ENCODE data around the gene ATXN7L3.

Gene ATXN7L3

DNA sequence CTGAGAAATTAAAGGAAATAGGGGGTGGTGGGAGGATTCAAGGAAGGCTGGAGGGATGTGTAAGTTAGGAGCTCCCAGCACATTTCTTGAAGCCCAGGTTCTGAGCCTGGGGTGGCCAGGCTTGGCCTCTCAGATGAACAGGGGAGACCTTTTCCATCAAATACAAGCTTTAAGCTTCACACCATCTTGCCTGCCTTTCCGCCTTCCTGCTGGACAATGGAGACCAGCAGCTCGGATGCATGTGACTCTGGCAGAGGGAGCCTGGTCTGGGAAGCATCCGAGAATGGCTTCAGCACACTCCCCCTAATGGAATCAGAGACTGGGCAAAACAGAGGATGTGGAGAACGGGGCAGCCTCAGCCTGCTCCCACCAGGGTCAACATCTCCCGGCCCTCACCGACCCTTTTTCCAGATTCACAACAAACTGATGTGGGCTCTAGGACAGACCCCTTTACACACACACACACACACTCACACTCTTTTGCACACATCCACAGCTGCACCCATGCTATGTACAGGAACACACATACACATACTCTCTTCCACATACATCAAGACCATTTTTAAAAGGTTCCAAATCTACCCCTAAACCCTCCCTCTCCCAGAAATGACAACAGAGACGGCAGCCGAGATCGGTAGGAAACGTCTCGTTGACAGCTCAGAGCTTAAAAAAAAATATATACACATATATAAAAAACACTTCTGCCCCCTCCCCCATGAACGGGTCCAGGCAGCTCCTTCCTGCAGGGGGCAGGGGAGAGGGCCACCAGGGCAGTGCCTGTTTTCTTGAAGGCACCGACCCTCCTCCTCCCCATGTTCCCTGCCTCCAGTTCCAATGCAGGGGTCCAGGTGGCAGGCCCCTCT, 6.5 kb upstream of the ATXN7L3 start:
- DNase-seq (ENCODE audit: extremely low spot score) = no peak
- ChIA-PET CTCF (interaction anchor here (0.8 kb wide), 1 partner anchor 20 kb away, joined by 3 read pairs; the partner anchor contains the start of gene TMUB2), POLR2A (interaction anchor here (1.0 to 1.2 kb wide), 2 partner anchors 12 to 20 kb away, joined by 3 to 4 read pairs; partner anchors contain the start of gene TMUB2)
- TF ChIP-seq LEF1 (IDR thresholded peaks at IDR 0.05; ENCODE audit: borderline replicate concordance) (no peak), TARDBP (IDR thresholded peaks at IDR 0.05) (peak; percentile 79)

DNA sequence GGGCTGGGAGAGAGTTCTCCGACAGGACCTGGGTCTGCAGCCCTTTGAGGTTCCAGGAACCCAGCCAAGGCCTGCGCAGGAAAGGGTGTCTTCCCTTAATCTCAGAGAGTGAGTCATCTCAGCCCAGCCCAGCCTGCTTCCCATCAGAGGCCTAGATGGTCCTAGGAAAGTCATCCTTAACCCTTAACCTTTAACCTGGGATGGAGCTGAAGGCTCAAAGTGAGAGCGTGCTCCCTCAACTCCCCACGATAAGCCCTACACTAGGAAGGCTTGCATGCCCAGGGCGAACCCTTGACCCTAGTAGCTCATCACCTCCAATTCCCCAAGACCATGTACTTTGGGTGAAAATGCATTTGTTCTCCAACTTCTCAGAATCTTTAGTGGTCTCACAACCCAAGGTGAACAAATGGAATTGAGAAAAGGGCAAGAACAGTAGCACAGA, 4.8 kb upstream of the ATXN7L3 start:
- DNase-seq (ENCODE audit: extremely low spot score) = no peak
- CTCF ChIA-PET = interaction anchor here (0.5 to 1.9 kb wide), 4 partner anchors 13 to 192 kb away, joined by 3 to 13 read pairs (median 6); partner anchors contain the start of gene GRN
- TF ChIP-seq HDGF (IDR thresholded peaks at IDR 0.05; ENCODE audit: borderline replicate concordance) (no peak), FOXM1 (IDR thresholded peaks at IDR 0.05; ENCODE audit: borderline replicate concordance) (no peak), CTBP1 (IDR thresholded peaks at IDR 0.05; ENCODE audit: borderline replicate concordance) (no peak), FOXK2 (IDR thresholded peaks at IDR 0.05) (no peak), ARNT (IDR thresholded peaks at IDR 0.05) (no peak), FOXA1 (IDR thresholded peaks at IDR 0.05) (no peak), TARDBP (IDR thresholded peaks at IDR 0.05) (no peak), SP1 (IDR thresholded peaks at IDR 0.05) (no peak), BHLHE40 (IDR thresholded peaks at IDR 0.05; ENCODE audit: borderline replicate concordance) (no peak), ZNF384 (IDR thresholded peaks at IDR 0.05) (no peak), L3MBTL2 (conservative IDR thresholded peaks at IDR 0.05) (no peak), ELF4 (IDR thresholded peaks at IDR 0.05) (no peak), LEF1 (IDR thresholded peaks at IDR 0.05; ENCODE audit: borderline replicate concordance) (no peak), NFRKB (IDR thresholded peaks at IDR 0.05) (no peak)
- TF ChIP-seq, protein P1, sequence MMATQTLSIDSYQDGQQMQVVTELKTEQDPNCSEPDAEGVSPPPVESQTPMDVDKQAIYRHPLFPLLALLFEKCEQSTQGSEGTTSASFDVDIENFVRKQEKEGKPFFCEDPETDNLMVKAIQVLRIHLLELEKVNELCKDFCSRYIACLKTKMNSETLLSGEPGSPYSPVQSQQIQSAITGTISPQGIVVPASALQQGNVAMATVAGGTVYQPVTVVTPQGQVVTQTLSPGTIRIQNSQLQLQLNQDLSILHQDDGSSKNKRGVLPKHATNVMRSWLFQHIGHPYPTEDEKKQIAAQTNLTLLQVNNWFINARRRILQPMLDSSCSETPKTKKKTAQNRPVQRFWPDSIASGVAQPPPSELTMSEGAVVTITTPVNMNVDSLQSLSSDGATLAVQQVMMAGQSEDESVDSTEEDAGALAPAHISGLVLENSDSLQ (IDR thresholded peaks at IDR 0.05) = no peak
- POLR2A ChIA-PET = interaction anchor here (1.5 to 1.8 kb wide), 3 partner anchors 18 to 124 kb away, joined by 3 to 11 read pairs (median 4); partner anchors contain the start of gene TMUB2

DNA sequence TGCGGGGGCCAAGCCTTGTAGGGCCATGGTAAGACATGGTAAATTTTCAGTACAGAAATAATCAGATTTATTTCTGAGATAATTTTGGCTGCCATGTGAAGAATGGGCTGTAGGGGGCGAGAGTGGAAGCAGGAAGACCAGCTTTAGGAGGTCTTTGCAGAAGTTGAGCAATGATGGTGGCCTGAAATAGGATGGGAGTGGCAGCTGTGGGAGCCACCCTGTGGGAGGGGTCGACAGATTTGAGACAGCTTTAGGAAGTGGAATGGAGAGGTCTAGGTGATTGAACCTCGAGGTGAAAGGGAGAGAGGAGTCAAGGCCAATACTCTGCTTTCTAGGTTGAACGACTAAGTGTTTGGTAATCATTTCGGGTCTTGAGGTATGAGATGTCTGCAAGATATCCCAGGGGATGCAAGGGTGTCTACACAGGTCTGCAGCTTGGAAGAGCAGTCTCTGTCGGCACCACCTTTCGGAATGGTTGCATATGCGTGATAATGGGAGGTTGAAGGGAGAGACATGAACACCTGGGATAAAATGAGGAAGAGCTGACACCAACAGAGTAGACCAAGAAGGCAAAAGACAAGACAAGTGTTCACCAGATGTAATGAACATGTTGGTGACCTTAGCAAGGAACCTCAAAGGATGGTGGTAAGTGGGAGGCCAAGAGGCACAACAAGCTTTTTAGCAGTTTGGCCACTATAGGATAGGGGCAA, 4.2 kb upstream of the ATXN7L3 start:
- TF ChIP-seq CTBP1 (IDR thresholded peaks at IDR 0.05; ENCODE audit: borderline replicate concordance) (no peak), ELF4 (IDR thresholded peaks at IDR 0.05) (0 out of 2 replicates have a peak, but pooled peaks have one; percentile 18)
- TF ChIP-seq, protein P1 (IDR thresholded peaks at IDR 0.05) = peak; percentile 68; the same call in 1 of the 2 replicates
- POLR2A ChIA-PET = interaction anchor here (0.9 to 6.1 kb wide), 5 partner anchors 16 to 124 kb away, joined by 3 to 27 read pairs (median 4); partner anchors contain the start of genes TMUB2 and UBTF
- CTCF ChIA-PET = interaction anchor here (0.5 to 1.9 kb wide), 6 partner anchors 14 to 193 kb away, joined by 3 to 13 read pairs (median 6); partner anchors contain the start of gene GRN
- DNase-seq (ENCODE audit: extremely low spot score) = peak; percentile 46

DNA sequence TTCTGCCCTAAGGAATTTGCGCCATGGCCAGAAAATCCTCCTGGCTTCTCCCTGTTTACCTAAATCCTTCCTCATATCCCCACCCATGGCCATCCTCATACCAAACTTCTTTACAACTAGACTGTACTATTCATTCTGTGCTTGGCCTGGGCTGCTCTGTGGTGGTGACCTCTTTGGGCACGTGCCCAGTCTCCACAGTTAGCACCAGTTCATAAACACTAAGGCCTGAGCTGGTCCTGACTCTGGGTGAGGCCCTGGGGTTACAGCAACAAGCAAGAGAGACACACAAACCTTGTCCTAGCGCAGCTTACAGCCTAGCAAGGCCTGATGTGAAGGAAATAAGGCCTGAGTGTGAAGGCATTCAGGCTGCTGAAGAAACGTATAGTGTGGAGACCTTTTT, 3.1 kb upstream of the ATXN7L3 start:
- no peak for TF ChIP-seq BHLHE40 (IDR thresholded peaks at IDR 0.05; ENCODE audit: borderline replicate concordance)
- no peak for TF ChIP-seq ZNF384 (IDR thresholded peaks at IDR 0.05)
- no peak for TF ChIP-seq L3MBTL2 (conservative IDR thresholded peaks at IDR 0.05)
- no peak for TF ChIP-seq TARDBP (IDR thresholded peaks at IDR 0.05)
- no peak for TF ChIP-seq ARNT (IDR thresholded peaks at IDR 0.05)
- no peak for DNase-seq (ENCODE audit: extremely low spot score)
- CTCF ChIA-PET = no interaction called here
- POLR2A ChIA-PET = interaction anchor here (1.4 to 6.1 kb wide), 3 partner anchors 17 to 125 kb away, joined by 3 to 27 read pairs (median 4); partner anchors contain the start of gene UBTF

DNA sequence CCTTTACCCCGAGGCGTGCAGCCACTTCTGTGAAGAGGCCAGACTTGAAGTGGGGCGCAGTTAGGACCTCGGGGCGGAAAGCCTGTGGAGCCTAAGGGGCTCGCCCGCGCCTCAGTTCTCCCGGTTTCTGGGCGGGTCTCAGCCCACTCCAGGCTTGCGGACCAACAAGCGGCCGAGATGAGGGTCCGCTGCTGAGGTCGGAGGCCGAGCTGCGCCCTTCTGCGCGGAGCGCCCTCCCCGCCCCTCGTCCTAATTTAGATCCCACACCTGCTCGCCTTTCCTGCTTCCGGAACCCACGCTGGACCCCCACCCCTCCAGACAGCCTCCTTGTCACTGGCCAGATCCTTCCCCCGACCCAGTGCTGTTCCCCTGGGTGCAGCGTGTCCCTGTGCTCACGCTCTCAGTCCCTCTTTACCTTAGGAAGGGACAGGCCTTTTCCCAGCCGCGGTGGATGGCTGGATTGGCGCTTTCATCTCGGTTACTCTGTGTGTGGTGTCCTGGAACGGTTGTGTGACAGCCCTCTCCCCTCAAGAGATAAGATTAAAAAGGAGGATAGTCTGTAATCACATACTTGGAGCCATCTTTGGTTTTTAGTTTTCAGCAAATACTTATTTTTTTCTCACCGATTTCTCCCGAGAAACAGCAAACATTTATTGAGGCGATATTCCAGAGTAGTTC, 933 bp upstream of the ATXN7L3 start:
- no peak for DNase-seq (ENCODE audit: extremely low spot score)
- POLR2A ChIA-PET = interaction anchor here (1.0 to 6.1 kb wide), 6 partner anchors 9 to 185 kb away, joined by 3 to 31 read pairs (median 8); partner anchors contain the start of genes TMUB2 and UBTF
- CTCF ChIA-PET = interaction anchor here (1.5 kb wide), 1 partner anchor 130 kb away, joined by 4 read pairs; no protein-coding TSS in a partner anchor
- TF ChIP-seq L3MBTL2 (conservative IDR thresholded peaks at IDR 0.05) = no peak
- TF ChIP-seq SP1 (IDR thresholded peaks at IDR 0.05) = no peak
- no peak for TF ChIP-seq SUZ12 (IDR thresholded peaks at IDR 0.05)
- no peak for TF ChIP-seq FOXA1 (IDR thresholded peaks at IDR 0.05)
- TF ChIP-seq CTBP1 (IDR thresholded peaks at IDR 0.05; ENCODE audit: borderline replicate concordance) = no peak
- TF ChIP-seq FOXK2 (IDR thresholded peaks at IDR 0.05) = no peak
- no peak for TF ChIP-seq ZNF384 (IDR thresholded peaks at IDR 0.05)
- TF ChIP-seq ARNT (IDR thresholded peaks at IDR 0.05) = no peak
- TF ChIP-seq ELF4 (IDR thresholded peaks at IDR 0.05) = no peak
- no peak for TF ChIP-seq LEF1 (IDR thresholded peaks at IDR 0.05; ENCODE audit: borderline replicate concordance)
- no peak for TF ChIP-seq FOXM1 (IDR thresholded peaks at IDR 0.05; ENCODE audit: borderline replicate concordance)
- no peak for TF ChIP-seq HDGF (IDR thresholded peaks at IDR 0.05; ENCODE audit: borderline replicate concordance)
- no peak for TF ChIP-seq BHLHE40 (IDR thresholded peaks at IDR 0.05; ENCODE audit: borderline replicate concordance)
- TF ChIP-seq NFRKB (IDR thresholded peaks at IDR 0.05) = no peak
- TF ChIP-seq, protein P1 (IDR thresholded peaks at IDR 0.05) = no peak
- no peak for TF ChIP-seq TARDBP (IDR thresholded peaks at IDR 0.05)

All from HEK293T (cell line).